K562 (cell line): ENCODE results near the gene PHOSPHO1. TPM values are rescaled to one million over a fixed set of nuclear protein-coding genes. Genes with fewer than 3 reads are reported as not detected.
A peak's percentile ranks its signal among the peaks of the same experiment; 100 is the strongest.

Experiments used
- ATAC-seq: fragments of 200-7000 bp; cut with Tn5 transposase; 3 replicates; pipeline ENCODE4 v1.9.1; 2020; ENCODE audit warnings: moderate library complexity
- BruUV-seq: library from RNA; stranded (reverse); fragments of 400-500 nt; replicated peaks from 2 replicates; lab custom pipeline; 2021; lab: Mats Ljungman, UMichigan
- CTCF ChIA-PET: fragments of 300-600 bp; formaldehyde crosslinking; extraction: SDS; loops from one replicate; lab custom pipeline; 2021; ENCODE audit warnings: low intra/inter-chr PET ratio; lab: Yijun Ruan, JAX
- POLR2A ChIA-PET: fragments of 300-600, 350-650 bp; sonication (Branson Sonifier 250); formaldehyde crosslinking; extraction: SDS; loops from one replicate; lab custom pipeline; 2021; ENCODE audit warnings: antibody characterized with exemption, inconsistent platforms; lab: Yijun Ruan, JAX
- DNase-seq, 4 experiments: peaks; one replicate each; pipeline versions ENCODE4 v3.0.0 to v3.0.0-alpha.2; 2011 to 2018; ENCODE audit warnings: low spot score in 3 of 4, mixed read lengths in 3 of 4; ENCODE audit errors: extremely low read depth in 1 of 4
- FAIRE-seq: peaks from 2 replicates; lab custom pipeline; 2011; peaks lifted over from hg19 to GRCh38; lab: Jason Lieb, UNC
- H2AFZ ChIP-seq: 2 replicates; pipeline ENCODE4 v1.6.0; 2011; ENCODE audit warnings: low read depth, low read length, control low read depth, inconsistent platforms
- H3K27ac ChIP-seq: fragments of 200-600 bp; 3 replicates; pipeline ENCODE4 v1.8.0; 2011; ENCODE audit warnings: low read depth, mild to moderate bottlenecking, control low read depth, inconsistent platforms, low read length, moderate library complexity, mixed read lengths; ENCODE audit errors: extremely low read depth
- H3K27me3 ChIP-seq, 2 experiments: fragments of 300-600 bp in 1 of 2; 2 replicates in 1 of 2; 3 replicates in 1 of 2; pipeline versions ENCODE4 v1.6.0 to v1.8.0; 2011; ENCODE audit warnings: inconsistent platforms in 2 of 2, low read length in 2 of 2, mild to moderate bottlenecking in 1 of 2, mixed read lengths in 1 of 2, moderate library complexity in 1 of 2; ENCODE audit not compliant: control insufficient read depth in 2 of 2, insufficient read depth in 2 of 2
- H3K36me3 ChIP-seq: fragments of 300-600 bp; 3 replicates; pipeline ENCODE4 v1.8.0; 2011; ENCODE audit warnings: mild to moderate bottlenecking, low read length, inconsistent platforms; ENCODE audit not compliant: control insufficient read depth, insufficient read depth
- H3K4me1 ChIP-seq, 2 experiments: fragments of 200-600 bp in 1 of 2; replicated peaks in 1 of 2; 2 replicates in 1 of 2; 3 replicates in 1 of 2; pipeline versions ENCODE4 v1.5.1 to v1.8.0; 2011; ENCODE audit warnings: inconsistent platforms in 2 of 2, low read length in 2 of 2, mild to moderate bottlenecking in 1 of 2, mixed read lengths in 1 of 2, moderate library complexity in 1 of 2; ENCODE audit not compliant: control insufficient read depth in 2 of 2, insufficient read depth in 2 of 2
- H3K4me2 ChIP-seq: 2 replicates; pipeline ENCODE4 v1.6.1; 2011; ENCODE audit warnings: low read length, control low read depth, inconsistent platforms, mixed read lengths; ENCODE audit not compliant: insufficient read depth
- H3K4me3 ChIP-seq: fragments of 200-600 bp; sonication (generic), shearing (Covaris generic); 2 replicates; pipeline ENCODE4 v1.5.1; 2016; ENCODE audit warnings: control low read depth, inconsistent platforms
- H3K79me2 ChIP-seq: fragments of 200-600 bp; 3 replicates; pipeline ENCODE4 v1.8.0; 2011; ENCODE audit warnings: low read length, inconsistent platforms; ENCODE audit not compliant: control insufficient read depth, insufficient read depth
- H3K9ac ChIP-seq, 2 experiments: 2 replicates each; pipeline versions ENCODE4 v1.6.0 to v1.6.1; 2011; ENCODE audit warnings: low read depth in 2 of 2, low read length in 2 of 2, control low read depth in 1 of 2, inconsistent platforms in 1 of 2, mild to moderate bottlenecking in 1 of 2, mixed read lengths in 1 of 2; ENCODE audit not compliant: insufficient read depth in 1 of 2
- H3K9me1 ChIP-seq: one replicate; pipeline ENCODE4 v1.6.0; 2011; ENCODE audit warnings: inconsistent platforms, mild to moderate bottlenecking, low read length, moderate library complexity; ENCODE audit not compliant: control insufficient read depth, insufficient read depth
- H3K9me3 ChIP-seq: replicated peaks from 2 replicates; pipeline ENCODE4 v1.5.1; 2011; ENCODE audit warnings: low read depth, low read length, inconsistent platforms; ENCODE audit not compliant: control insufficient read depth, insufficient read depth
- H4K20me1 ChIP-seq: replicated peaks from 2 replicates; pipeline ENCODE4 v1.6.1; 2011; ENCODE audit warnings: low read length, inconsistent platforms, mixed read lengths; ENCODE audit not compliant: control insufficient read depth, insufficient read depth
- CHD4 ChIP-seq: fragments of 200-600 bp; sonication (generic); IDR thresholded peaks from 3 replicates; pipeline ENCODE4 v1.6.1; 2012; ENCODE audit warnings: low read depth, mild to moderate bottlenecking, mixed read lengths, low read length, inconsistent platforms; ENCODE audit not compliant: insufficient read depth, insufficient replicate concordance, poor library complexity, severe bottlenecking
- MEF2D ChIP-seq: conservative IDR thresholded peaks from 2 replicates; pipeline ENCODE4 v1.6.1; 2016; ENCODE audit warnings: low read depth, missing genetic modification characterization, missing compliant biosample characterization
- NCOA2 ChIP-seq, 2 experiments: fragments of 450-650 bp; IDR thresholded peaks; 2 replicates each; pipeline ENCODE4 v1.6.1; 2018; ENCODE audit warnings: mild to moderate bottlenecking in 2 of 2, moderate library complexity in 1 of 2; ENCODE audit not compliant: partially characterized antibody in 2 of 2
- SIX5 ChIP-seq, 2 experiments: IDR thresholded peaks; 2 replicates each; pipeline ENCODE4 v1.6.1; 2011; ENCODE audit warnings: low read length in 2 of 2, borderline replicate concordance in 1 of 2, low read depth in 1 of 2, mild to moderate bottlenecking in 1 of 2, moderate library complexity in 1 of 2; ENCODE audit not compliant: insufficient read depth in 1 of 2
- ZBTB9 ChIP-seq: fragments of 450-650 bp; formaldehyde crosslinking; IDR thresholded peaks from 2 replicates; pipeline ENCODE4 v1.4.0; 2020; ENCODE audit warnings: mild to moderate bottlenecking, moderate library complexity
- ZNF347 ChIP-seq: fragments of 450-650 bp; formaldehyde crosslinking; IDR thresholded peaks from 2 replicates; pipeline ENCODE4 v1.4.0; 2020; ENCODE audit warnings: low read depth, mild to moderate bottlenecking, moderate library complexity
- WGBS: fragments of 100-300 bp; shearing (Covaris generic); methylation state at CpG from one replicate; pipeline ENCODE4 v1.1.6; 2016; ENCODE audit warnings: low coverage, mixed read lengths; ENCODE audit not compliant: insufficient coverage; ENCODE audit errors: missing lambda C conversion rate; 5-methylcytosine and 5-hydroxymethylcytosine counted together
- in situ Hi-C: fragments of 300-500 bp; cut with MboI; formaldehyde crosslinking; loops from 4 replicates; pipeline ENCODE4 v1.15.0; 2018; ENCODE audit warnings: inconsistent platforms, mixed read lengths
- intact Hi-C: fragments of 100-400 bp; cut with micrococcal nuclease; formaldehyde crosslinking; loops from 2 replicates; pipeline ENCODE4 v1.14.2; 2022
- polyA plus RNA-seq, 8 experiments: library from polyadenylated mRNA; depleted of rRNA in 4 of 8; stranded (reverse) in 5 of 8; unstranded in 3 of 8; fragments of >200 nt; fragmentation: Nextera tagmentation in 2 of 8; fragmentation: Illumina TruSeq in 1 of 8; extraction: Ambion mirVana in 2 of 8; extraction: Trizol in 1 of 8; gene quantifications; 2 replicates each; pipeline versions ENCODE4 v1.2.1 to v1.2.3, GENCODE V29; 2011 to 2014; ENCODE audit warnings: inconsistent platforms in 1 of 8, missing spikeins in 1 of 8
- total RNA-seq, 7 experiments: library from RNA; depleted of rRNA in 6 of 7; stranded (reverse); fragments of >200 nt in 6 of 7; fragmentation: Illumina TruSeq in 2 of 7; extraction: Trizol in 2 of 7; gene quantifications; 2 replicates each; pipeline versions ENCODE4 v1.2.1 to v1.2.3, GENCODE V29; 2011 to 2021; ENCODE audit warnings: low replicate concordance in 1 of 7

The PHOSPHO1 gene
- total and polyA plus RNA-seq, 9 of the 15 experiments (the other 6 are each of a cell fraction or from before 2014, with no cell fraction given) = 0.06 to 0.07 TPM; not detected in 7

GRCh38 chr17:49204516-49204915, 26.1 kb downstream of the PHOSPHO1 start:
- WGBS = 7% methylated on average over 2 of the region's 2 CpGs
- intact Hi-C loops = no loop called here
- BruUV-seq = no TSS peak
- no peak overlapping the region for H3K4me3 ChIP-seq
- no peaks in the 10 kb centered on the region for H3K36me3 ChIP-seq
- H3K9me1 ChIP-seq = no peaks in the 10 kb centered on the region
- CTCF ChIA-PET = no interaction called here
- POLR2A ChIA-PET = no interaction called here
- DNase-seq = peak in 1 of 4 experiments; percentile 2
- no peak overlapping the region for H3K9ac ChIP-seq
- H3K79me2 ChIP-seq = no peaks in the 10 kb centered on the region
- no peak overlapping the region for H2AFZ ChIP-seq
- no peak for FAIRE-seq
- no peaks in the 10 kb centered on the region for H3K9me3 ChIP-seq
- H4K20me1 ChIP-seq = no peaks in the 10 kb centered on the region
- in situ Hi-C loops = no loop called here
- H3K4me2 ChIP-seq = no peak overlapping the region
- H3K4me1 ChIP-seq = no peaks in the 10 kb centered on the region; a peak in 1 of 5 replicates
- no peak for ATAC-seq
- peaks cover 25 to 73% of the 10 kb centered on the region in 2 experiments for H3K27me3 ChIP-seq
- H3K27ac ChIP-seq = no peak overlapping the region
- TF ChIP-seq NCOA2 (IDR thresholded peaks at IDR 0.05; ENCODE audit: partially characterized antibody in 2 of 2) (no peak), ZNF347 (CRISPR knock-in tag) (no peak), CHD4 (no peak), SIX5 (IDR thresholded peaks at IDR 0.05; ENCODE audit: borderline replicate concordance in 1 of 2, insufficient read depth in 1 of 2, low read depth in 1 of 2, low read length in 2 of 2) (no peak), ZBTB9 (CRISPR knock-in tag) (no peak), MEF2D (tag) (no peak)
